Skeletal muscle cell (primary cell): ENCODE data around the gene ZEB1.

Experiments
- DNase-seq: peaks from one replicate; pipeline ENCODE4 v3.0.0-alpha.2; 2010; ENCODE audit warnings: low read depth
- H3K4me3 ChIP-seq: 2 replicates; pipeline ENCODE4 v1.5.1; 2011; ENCODE audit warnings: low read depth, mild to moderate bottlenecking, control low read depth, low read length, moderate library complexity

ZEB1 gene

DNA sequence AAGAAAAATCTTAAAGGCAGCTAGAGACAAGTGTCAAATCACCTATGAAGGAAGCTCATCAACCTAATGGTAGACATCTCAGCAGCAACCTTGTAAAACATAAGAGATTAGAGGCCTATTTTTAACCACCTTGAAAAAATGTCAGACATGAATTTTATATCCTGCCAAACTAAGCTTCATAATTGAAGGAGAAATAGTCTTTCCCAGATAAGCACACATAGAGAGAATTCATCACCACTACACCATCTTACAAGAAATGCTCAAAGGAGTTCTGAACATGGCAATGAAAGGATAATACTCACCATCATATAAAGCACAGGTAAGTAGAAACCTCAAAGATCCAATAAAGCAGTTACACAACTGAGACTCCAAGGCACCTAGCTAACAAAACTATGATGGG lies 156.5 kb downstream of the ZEB1 start:
- no peak overlapping the region for H3K4me3 ChIP-seq
- DNase-seq = no peak

DNA sequence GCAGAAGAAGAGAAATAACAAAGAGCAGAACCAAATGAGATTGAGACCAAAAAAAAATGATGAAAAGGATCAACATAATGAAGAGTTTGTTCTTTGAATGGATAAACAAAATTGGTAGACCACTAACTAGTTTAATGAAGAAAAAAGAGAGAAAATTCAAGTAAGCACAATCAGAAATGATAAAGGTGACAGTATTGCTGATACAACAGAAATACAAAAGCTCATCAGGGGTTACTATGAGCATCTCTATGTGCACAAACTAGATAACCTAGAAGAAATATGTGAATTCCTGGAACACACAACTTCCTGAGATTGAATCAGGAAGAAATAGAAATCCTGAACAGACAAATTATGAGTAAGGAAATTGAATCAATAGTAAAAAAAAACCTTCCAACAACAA lies 157.1 kb downstream of the ZEB1 start:
- DNase-seq = no peak
- H3K4me3 ChIP-seq = no peak overlapping the region

DNA sequence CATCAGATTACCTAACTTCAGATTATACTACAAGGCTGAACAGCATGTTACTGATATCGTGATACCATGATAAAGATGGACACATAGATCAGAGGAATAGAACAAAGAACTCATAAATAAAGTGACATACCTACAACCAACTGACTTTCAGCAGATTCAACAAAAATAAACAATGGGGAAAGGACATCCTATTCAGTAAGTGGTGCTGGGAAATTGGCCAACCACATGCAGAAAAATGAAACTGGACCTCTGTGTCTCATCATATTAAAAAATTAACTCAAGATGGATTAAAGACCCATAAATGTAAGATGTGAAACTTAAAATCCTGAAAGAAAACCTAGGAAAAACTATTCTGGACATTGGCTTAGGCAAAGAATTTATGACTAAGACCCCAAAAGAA lies 158.6 kb downstream of the ZEB1 start:
- H3K4me3 ChIP-seq = no peak overlapping the region
- DNase-seq = no peak

DNA sequence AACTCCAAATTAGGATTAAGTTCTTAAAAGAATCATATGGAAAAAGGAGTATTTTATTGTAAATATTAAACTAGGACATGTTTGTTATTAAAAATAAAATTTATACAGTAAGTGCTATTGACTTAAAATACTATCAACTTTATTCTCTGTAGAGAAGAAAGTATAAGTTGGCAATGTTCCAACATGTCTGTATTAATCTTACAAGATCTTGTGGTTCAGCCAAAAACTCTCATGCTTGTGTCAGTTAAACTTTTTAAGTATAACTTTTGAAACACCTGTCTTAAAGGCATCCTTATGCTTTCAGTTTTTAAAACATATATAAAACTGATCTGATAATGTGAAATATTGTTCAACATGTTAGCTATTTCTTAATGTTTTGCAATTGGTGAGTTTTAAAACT lies 160.7 kb downstream of the ZEB1 start:
- H3K4me3 ChIP-seq = no peak overlapping the region
- DNase-seq = no peak

DNA sequence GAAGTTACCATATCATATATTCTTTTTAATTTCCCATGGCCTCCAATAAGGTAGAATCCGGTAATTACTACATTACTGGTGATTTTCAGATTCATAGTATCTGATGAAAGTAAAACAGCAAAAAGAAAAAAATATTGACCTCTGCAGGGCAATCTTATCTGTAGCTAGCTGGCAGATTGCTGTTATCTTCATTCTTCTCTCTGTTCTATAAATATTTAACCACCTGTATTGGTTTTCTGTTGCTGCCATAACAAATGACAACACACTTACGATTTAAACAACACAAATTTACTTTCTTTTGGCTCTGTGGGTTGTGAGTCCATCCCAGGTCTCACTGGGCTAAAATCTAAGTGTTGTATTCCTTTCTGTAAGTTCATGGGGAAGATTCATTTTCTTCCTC lies 164.5 kb downstream of the ZEB1 start:
- DNase-seq = no peak
- H3K4me3 ChIP-seq = no peak overlapping the region

DNA sequence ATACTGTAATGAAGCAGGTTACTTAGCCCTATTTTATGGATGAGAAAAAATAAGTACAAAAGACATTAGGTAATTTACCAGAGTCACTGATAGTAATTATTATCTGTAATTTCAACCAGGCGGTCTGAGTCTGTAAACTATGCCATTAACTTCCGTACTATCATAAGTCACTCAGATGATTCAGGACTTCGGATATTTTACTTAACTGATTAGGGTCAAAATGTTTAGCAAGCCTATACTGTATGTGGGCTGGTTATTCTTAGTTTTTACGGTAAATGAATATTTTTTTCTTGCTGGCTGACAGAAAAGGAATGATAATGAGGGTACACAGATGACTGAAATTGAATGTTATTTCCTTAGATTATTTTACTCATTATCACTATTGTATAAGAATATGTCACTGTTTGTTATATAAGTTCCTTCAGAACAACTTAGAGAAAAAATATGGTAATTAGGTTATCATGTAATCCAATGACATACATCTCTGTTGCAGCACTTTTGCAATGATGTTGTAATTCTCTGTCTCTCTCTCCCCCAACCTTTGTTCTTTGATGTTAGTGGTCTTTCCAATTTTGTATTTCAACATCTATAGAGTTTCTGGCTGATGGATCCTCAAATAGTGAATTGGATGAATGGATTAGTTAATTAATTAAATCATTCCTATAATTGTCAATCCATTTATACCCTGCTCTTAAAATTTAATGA lies 165.6 kb downstream of the ZEB1 start:
- DNase-seq = no peak
- no peak overlapping the region for H3K4me3 ChIP-seq

DNA sequence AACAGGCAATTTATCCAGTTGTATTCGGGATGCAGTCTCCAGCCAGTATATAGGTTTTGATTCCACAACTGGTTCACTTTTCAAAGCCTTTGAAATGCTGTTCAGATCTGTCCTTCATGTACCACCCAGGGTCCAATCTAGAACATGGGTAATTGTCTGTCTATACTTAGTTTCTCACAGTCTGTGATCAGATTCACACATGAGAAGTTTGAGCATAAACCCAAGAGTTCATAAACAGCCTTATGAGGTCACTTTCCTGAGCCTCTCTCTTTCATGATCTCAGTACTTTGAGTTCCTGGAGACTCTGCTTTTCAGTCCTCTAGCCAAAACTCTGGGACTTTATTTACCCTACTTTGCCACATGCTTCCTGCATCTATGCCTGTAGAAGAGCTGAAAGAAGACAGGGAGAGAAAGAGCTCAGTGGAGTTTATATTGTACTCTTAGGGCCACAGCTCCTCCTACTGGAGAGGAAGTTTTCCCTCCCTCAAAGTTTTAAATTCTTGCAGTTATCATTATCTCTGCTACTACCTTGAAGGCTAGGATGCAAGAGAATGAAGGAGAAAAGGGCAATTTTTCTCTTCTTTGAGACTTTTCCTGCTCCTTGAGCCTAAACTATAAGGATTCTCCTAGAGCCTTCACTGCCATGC lies 172.0 kb downstream of the ZEB1 start:
- DNase-seq = no peak
- H3K4me3 ChIP-seq = no peak overlapping the region

DNA sequence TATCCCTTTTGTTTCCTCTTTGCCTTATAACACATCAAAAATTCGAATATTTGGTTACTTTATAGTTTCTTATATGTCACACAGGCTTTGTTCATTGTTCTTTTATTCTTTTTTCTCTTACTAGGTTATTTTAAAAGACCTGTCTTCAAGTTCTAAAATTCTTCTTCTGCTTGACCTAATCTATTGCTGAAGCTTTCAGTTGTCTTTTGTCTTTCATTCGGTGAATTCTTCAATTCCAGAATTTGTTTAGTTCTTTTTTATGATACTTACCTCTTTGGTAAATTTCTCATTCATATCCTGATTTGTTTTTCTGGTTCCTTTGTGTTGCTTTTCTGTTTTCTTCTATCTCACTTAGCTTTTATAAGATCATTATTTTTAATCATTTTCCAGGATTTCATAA lies 188.4 kb downstream of the ZEB1 start:
- no peak overlapping the region for H3K4me3 ChIP-seq
- no peak for DNase-seq

DNA sequence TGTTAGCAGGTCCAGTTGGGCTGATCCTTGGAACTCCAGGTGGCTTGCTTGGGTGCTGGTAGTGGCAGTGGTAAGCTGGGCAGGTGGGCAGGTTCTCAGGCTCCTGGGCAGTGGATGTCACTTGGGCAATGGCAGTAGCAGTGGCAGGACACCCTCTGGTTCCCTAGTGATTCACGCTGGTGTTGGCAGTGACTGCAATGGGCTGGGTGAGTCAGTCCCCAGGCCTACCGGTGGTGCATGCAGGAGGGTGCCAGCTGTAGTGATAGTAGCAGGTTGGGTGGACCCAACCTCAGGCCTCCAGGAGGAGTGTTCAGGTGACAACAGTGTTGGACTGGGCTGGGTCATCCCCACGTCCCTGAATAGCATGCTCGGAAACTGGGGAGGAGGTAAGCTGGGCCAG lies 189.2 kb downstream of the ZEB1 start:
- no peak for DNase-seq
- no peak overlapping the region for H3K4me3 ChIP-seq

DNA sequence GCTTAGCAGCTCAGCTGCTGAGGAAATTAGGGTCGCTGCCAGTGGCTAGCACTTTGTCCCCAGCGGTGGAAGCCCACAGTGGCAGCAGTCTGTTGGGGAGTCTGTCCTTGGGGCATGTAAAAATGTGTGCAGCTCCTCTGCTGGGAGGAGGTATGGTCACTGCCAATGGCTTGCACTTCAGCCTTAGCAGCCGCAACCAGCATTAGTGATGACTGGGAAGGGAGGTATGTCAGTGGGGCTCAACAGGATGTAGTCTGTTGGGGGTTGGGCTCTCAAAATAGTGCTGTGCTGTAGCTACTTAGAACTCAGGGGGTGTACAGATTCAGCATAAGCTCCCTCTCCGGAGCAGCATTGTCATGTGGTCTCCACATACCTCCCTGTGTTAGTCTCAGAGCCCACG lies 189.9 kb downstream of the ZEB1 start:
- DNase-seq = no peak
- no peak overlapping the region for H3K4me3 ChIP-seq

DNA sequence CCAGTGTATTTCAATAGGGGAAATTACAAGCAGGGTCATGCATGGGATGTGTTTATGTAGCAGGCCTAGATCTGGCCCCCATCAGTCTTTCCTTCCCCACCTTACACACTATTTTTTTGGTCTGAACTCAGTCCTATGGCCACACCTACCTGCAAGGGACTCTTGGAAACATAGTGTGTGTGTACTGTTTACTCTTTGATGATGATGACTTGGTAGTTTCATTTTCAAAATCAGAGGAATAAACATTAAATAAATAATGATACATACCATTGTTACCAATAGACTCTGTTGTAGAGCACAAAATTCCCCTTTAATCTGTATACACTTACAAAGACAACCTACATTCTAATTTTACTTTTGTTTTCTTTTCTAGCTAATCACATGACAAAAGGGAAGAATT lies 191.0 kb downstream of the ZEB1 start:
- no peak for DNase-seq
- H3K4me3 ChIP-seq = no peak overlapping the region

DNA sequence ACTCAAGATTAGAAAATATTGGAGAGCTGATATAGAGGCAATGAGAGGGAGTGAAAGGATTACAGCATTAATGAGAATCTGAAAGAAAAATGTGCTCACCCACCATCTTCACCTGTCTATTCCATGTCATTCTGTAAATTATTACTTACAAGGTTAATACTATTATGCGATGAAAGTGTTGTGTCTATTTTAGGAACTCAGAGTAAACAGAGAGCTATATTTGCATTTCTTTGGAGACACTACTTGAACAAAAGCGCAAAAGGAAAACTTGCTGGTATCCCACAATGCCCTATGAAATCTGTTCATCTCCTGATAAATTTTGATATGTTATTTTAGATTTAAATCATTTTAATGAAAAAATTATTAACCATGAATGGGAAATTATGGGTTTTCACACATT lies 196.1 kb downstream of the ZEB1 start:
- no peak overlapping the region for H3K4me3 ChIP-seq
- DNase-seq = no peak

DNA sequence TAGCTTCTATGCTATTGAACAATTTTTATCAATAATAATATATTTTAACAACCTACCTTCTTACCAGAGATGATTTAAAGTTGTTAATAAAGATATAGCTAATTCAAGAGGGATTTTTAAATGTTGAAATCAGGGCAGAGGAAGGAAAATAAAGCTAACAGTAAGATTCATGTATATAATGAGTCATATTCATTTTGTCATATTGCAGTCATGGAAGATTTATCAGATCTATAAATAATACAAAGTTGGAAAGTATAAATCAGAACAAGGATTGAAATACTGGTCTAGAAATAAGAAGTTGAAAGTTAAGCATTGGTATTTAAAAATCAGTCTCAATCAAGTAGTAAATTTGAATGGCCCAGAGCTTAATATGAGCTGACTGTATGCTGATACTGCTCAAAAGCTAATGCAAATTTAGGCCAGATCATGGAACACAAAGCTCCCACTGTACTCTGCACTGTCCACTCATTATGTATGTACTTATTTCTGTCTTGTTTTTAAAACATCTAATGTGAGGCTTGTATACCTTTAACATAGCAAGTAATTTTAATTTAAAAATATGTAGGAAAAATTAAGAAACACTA lies 196.9 kb downstream of the ZEB1 start:
- no peak overlapping the region for H3K4me3 ChIP-seq
- no peak for DNase-seq

DNA sequence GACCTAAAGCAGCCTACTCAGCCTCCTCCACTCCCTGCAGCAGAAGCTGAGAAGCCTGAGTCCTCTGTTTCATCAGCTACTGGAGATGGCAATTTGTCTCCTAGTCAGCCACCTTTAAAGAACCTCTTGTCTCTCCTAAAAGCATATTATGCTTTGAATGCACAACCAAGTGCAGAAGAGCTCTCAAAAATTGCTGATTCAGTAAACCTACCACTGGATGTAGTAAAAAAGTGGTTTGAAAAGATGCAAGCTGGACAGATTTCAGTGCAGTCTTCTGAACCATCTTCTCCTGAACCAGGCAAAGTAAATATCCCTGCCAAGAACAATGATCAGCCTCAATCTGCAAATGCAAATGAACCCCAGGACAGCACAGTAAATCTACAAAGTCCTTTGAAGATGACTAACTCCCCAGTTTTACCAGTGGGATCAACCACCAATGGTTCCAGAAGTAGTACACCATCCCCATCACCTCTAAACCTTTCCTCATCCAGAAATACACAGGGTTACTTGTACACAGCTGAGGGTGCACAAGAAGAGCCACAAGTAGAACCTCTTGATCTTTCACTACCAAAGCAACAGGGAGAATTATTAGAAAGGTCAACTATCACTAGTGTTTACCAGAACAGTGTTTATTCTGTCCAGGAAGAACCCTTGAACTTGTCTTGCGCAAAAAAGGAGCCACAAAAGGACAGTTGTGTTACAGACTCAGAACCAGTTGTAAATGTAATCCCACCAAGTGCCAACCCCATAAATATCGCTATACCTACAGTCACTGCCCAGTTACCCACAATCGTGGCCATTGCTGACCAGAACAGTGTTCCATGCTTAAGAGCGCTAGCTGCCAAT lies 202.2 kb downstream of the ZEB1 start:
- DNase-seq = no peak

DNA sequence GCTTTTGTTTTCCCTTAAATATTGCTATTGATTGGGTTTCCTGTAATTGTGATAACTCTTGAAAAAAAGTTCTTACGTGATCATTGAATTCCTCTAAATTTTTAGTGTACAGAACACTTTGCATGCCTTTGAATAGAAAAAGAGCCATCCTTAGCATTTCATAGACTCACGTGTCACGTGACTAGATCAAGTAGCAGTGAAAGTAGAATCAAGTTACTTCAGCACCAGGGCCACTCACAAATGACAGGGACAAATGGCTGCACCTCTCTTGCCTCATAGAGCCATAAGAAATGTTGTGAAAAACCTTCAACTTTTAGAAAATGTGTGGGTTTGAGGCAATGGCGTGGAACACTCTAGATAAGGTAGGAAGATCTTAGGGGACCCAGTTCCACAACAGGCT lies 203.8 kb downstream of the ZEB1 start:
- DNase-seq = no peak
- no peak overlapping the region for H3K4me3 ChIP-seq

More for the DNA sequence above, 202.2 kb downstream of the ZEB1 start:
- no peak overlapping the region for H3K4me3 ChIP-seq

DNA sequence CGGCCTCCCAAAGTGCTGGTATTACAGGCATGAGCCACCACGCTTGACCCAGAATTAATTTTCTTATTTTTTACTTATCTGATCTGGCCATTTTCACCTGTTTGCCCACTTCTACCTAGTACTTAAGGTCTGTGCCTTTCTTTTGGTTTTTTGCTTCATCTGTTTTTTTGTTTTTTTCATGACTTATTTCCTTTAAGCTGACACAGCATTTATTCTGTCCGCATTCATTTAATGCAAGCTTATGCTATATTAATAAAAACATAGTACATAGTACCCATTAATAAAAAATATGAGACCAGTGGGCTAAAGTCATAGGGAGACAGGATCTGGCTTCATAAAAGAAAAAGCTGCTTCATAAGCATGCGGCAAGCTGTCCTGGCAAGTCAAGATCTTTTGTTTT lies 205.4 kb downstream of the ZEB1 start:
- H3K4me3 ChIP-seq = no peak overlapping the region
- no peak for DNase-seq

DNA sequence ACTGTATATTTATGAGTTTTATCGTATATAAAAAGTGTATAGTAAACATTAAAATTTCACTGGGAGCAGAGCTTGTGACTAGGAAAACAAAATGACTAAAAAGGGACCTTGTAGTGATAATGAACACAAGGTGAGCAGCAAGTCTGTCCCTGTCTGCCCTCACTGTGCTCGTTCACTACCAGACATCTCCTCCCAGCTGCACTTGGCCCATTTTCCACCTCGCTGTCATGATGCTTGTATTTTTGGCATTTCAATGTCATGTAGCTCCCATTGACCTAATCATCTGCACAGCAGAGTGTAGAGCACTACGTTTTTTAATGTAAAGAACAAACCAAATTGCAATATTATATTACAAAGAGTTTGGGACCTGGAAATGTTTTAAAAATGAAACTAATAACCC lies 207.2 kb downstream of the ZEB1 start:
- H3K4me3 ChIP-seq = no peak overlapping the region
- DNase-seq = no peak

DNA sequence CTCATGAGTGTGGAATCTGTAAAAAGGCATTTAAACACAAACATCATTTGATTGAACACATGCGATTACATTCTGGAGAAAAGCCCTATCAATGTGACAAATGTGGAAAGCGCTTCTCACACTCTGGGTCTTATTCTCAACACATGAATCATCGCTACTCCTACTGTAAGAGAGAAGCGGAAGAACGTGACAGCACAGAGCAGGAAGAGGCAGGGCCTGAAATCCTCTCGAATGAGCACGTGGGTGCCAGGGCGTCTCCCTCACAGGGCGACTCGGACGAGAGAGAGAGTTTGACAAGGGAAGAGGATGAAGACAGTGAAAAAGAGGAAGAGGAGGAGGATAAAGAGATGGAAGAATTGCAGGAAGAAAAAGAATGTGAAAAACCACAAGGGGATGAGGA lies 207.7 kb downstream of the ZEB1 start:
- no peak for DNase-seq
- no peak overlapping the region for H3K4me3 ChIP-seq

DNA sequence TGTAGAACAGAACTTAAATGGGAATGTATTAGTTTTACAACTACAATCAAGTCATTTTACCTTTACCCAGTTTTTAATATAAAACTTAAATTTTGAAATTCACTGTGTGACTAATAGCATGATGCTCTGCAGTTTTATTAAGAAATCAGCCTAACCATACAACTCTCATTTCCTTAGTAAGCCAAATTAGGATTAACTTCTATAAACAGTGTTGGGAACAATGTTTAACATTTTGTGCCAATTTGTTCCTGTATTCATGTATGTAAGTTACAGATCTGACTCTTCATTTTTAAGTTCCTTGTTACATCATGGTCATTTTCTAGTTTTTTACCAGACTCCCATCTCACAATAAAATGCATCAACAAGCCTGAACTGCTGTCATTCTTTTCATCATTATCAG lies 209.8 kb downstream of the ZEB1 start:
- no peak for DNase-seq
- H3K4me3 ChIP-seq = no peak overlapping the region

DNA sequence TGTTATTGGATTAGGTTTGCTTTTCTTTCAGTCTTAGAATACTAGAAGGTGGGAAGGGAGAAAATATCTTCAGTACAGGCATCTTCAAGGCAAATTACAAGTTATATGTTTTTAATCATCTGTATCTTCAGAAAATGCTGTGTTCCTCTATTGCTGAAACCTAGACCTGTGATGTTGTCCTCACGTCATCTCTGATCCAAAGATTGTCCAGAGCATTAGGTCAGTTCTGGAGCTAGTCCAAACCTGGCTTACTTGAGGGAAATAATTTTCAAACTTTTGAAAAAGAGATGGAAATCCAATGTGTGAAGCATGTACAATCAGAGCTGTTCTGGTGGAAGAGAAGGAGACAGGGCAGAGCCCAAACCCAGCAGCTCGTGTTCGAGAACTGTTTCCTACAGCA lies 217.3 kb downstream of the ZEB1 start:
- DNase-seq = no peak
- no peak overlapping the region for H3K4me3 ChIP-seq
